ENCODE results near the gene CAPN14.

DNA sequence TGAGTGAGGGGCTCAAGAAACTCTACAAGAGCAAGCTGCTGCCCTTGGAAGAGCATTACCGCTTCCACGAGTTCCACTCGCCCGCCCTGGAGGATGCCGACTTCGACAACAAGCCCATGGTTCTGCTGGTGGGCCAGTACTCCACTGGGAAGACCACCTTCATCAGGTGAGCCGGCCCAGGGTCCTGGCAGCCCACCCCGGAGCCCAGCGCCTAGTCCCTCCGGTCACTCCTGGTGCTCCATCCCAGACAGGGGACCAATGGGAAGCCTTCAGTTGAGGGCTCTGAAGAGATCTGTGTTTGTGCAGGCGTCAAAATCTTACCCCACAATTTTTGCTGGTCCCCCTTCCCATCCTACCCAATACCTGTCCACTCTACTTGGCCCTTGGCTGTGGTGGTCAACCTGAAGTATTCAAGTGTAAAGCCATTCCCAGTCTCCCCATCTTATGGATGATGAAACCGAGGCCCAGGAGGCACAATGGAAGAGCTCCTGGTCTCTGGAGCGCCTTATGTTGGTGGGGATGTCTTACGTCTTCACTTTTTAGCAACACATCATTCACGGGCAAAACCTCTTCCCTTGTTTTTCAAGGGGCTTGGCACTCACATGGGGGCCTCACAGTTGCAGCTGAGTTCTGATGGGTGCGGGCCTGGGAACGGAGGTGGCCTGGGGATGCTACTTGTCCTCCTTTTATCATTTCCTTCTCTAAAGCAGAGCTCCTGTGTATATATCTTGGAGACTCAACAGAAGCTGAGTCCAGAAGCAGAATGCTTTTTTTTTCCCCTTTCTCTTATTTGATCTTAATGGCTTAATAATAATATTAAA is 17.6 kb upstream of the CAPN14 start:
- no peak for TF ChIP-seq POLR2A (IDR thresholded peaks at IDR 0.05)
- TF ChIP-seq, protein P1, sequence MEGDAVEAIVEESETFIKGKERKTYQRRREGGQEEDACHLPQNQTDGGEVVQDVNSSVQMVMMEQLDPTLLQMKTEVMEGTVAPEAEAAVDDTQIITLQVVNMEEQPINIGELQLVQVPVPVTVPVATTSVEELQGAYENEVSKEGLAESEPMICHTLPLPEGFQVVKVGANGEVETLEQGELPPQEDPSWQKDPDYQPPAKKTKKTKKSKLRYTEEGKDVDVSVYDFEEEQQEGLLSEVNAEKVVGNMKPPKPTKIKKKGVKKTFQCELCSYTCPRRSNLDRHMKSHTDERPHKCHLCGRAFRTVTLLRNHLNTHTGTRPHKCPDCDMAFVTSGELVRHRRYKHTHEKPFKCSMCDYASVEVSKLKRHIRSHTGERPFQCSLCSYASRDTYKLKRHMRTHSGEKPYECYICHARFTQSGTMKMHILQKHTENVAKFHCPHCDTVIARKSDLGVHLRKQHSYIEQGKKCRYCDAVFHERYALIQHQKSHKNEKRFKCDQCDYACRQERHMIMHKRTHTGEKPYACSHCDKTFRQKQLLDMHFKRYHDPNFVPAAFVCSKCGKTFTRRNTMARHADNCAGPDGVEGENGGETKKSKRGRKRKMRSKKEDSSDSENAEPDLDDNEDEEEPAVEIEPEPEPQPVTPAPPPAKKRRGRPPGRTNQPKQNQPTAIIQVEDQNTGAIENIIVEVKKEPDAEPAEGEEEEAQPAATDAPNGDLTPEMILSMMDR (IDR thresholded peaks at IDR 0.05) = no peak

Data from adrenal gland (tissue), 5 donors.